NT2/D1 (cell line): ENCODE measurements around the gene FCN1.
"Not testable (repeated sequence)": the region's sequence is repeated elsewhere in the genome, so short reads cannot be mapped to it uniquely, and the experiment has no call there.

Source experiments
- DNase-seq: peaks from one replicate; pipeline ENCODE4 v3.0.0-alpha.2; 2011; ENCODE audit warnings: low read depth, low spot score
- H3K27me3 ChIP-seq: 2 replicates; pipeline ENCODE4 v1.6.0; 2011; ENCODE audit warnings: mild to moderate bottlenecking; ENCODE audit not compliant: insufficient read length, insufficient read depth
- H3K36me3 ChIP-seq: 2 replicates; pipeline ENCODE4 v1.6.1; 2011; ENCODE audit warnings: mild to moderate bottlenecking, low read length, mixed read lengths; ENCODE audit not compliant: insufficient read depth, insufficient read length
- H3K4me1 ChIP-seq: 2 replicates; pipeline ENCODE4 v1.5.1; 2011; ENCODE audit not compliant: insufficient read depth, insufficient read length
- H3K4me3 ChIP-seq: 2 replicates; pipeline ENCODE4 v1.5.1; 2011; ENCODE audit warnings: low read depth; ENCODE audit not compliant: insufficient read length
- H3K9ac ChIP-seq: 2 replicates; pipeline ENCODE4 v1.6.0; 2011; ENCODE audit warnings: low read depth; ENCODE audit not compliant: insufficient read length
- H3K9me3 ChIP-seq: 2 replicates; pipeline ENCODE4 v1.5.1; 2011; ENCODE audit warnings: mild to moderate bottlenecking, low read length; ENCODE audit not compliant: insufficient read depth
- SUZ12 ChIP-seq: IDR thresholded peaks from 2 replicates; pipeline ENCODE4 v1.6.1; 2011; ENCODE audit not compliant: insufficient read length, insufficient read depth; ENCODE audit errors: extremely low read depth
- YY1 ChIP-seq: IDR thresholded peaks from 2 replicates; pipeline ENCODE4 v1.6.1; 2011; ENCODE audit not compliant: insufficient read length, insufficient read depth
- ZNF274 ChIP-seq: IDR thresholded peaks from 2 replicates; pipeline ENCODE4 v1.6.1; 2011; ENCODE audit warnings: mild to moderate bottlenecking, low read depth, low read length

FCN1 gene

GRCh38 chr9:134860510-134860909 lies 57.2 kb downstream of the FCN1 start:
- no peak overlapping the region for H3K9ac ChIP-seq
- H3K27me3 ChIP-seq, result no peaks in the 10 kb centered on the region
- no peak overlapping the region for H3K4me3 ChIP-seq
- H3K4me1 ChIP-seq, result peaks cover 4% of the 10 kb centered on the region
- no peaks in the 10 kb centered on the region; the same call in 1 of the 2 replicates for H3K9me3 ChIP-seq
- no peak for DNase-seq
- TF ChIP-seq SUZ12 (no peak), YY1 (no peak)
- H3K36me3 ChIP-seq, result no peaks in the 10 kb centered on the region

- H3K4me1 ChIP-seq, result no peaks in the 10 kb centered on the region
- no peaks in the 10 kb centered on the region for H3K27me3 ChIP-seq
- no peak overlapping the region for H3K4me3 ChIP-seq
- TF ChIP-seq YY1 (no peak), ZNF274 (no peak), SUZ12 (no peak)
- H3K9me3 ChIP-seq, result no peaks in the 10 kb centered on the region; the same call in 1 of the 2 replicates
- H3K9ac ChIP-seq, result no peak overlapping the region
- DNase-seq, result no peak
- no peaks in the 10 kb centered on the region for H3K36me3 ChIP-seq
Observed at GRCh38 chr9:134858051-134858841, 59.5 kb downstream of the FCN1 start.

GRCh38 chr9:134857451-134857850 lies 60.3 kb downstream of the FCN1 start:
- not testable (repeated sequence) for H3K36me3 ChIP-seq, H3K4me3 ChIP-seq, H3K4me1 ChIP-seq, H3K9ac ChIP-seq, H3K27me3 ChIP-seq, H3K9me3 ChIP-seq, DNase-seq

- TF ChIP-seq SUZ12, result no peak
- TF ChIP-seq YY1, result no peak
- no peaks in the 10 kb centered on the region for H3K36me3 ChIP-seq
- no peak overlapping the region for H3K4me3 ChIP-seq
- no peak overlapping the region for H3K9ac ChIP-seq
- no peak for DNase-seq
- H3K27me3 ChIP-seq, result no peaks in the 10 kb centered on the region
- H3K9me3 ChIP-seq, result peaks cover 6% of the 10 kb centered on the region; the same call in 1 of the 2 replicates
- no peaks in the 10 kb centered on the region for H3K4me1 ChIP-seq
Observed at GRCh38 chr9:134855900-134856377, 61.8 kb downstream of the FCN1 start.
